Activated CD8-positive, alpha-beta memory T cell treated with anti-CD3 and anti-CD28 coated beads, Interleukin-2, amount 50 U/mL, for 1 hour (primary cell): ENCODE results near the gene DOCK1.

Experiments
- DNase-seq: peaks from one replicate; pipeline ENCODE4 v3.0.0-alpha.2; 2020; ENCODE audit errors: extremely low read depth

DOCK1 gene

DNA sequence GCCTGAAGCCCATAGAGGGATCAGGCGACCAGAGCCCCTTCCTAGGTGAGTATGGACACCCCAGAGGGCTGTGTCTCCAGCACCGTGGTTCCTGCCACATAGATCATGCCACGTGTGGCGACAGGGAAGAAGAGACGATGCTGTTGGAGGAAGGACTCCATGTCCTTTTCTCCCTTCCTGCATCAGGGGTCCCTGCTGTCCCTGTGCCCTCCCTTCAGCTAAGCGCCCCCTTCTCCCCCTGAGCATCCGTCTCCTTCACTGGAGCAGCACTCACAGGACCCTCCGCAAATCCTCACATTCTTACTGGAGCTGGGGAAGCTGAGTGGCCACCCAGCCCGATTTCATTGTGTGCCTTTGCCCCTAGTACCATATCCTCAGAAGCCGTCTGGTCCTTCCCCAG lies 558.3 kb downstream of the DOCK1 start:
- no peak for DNase-seq

DNA sequence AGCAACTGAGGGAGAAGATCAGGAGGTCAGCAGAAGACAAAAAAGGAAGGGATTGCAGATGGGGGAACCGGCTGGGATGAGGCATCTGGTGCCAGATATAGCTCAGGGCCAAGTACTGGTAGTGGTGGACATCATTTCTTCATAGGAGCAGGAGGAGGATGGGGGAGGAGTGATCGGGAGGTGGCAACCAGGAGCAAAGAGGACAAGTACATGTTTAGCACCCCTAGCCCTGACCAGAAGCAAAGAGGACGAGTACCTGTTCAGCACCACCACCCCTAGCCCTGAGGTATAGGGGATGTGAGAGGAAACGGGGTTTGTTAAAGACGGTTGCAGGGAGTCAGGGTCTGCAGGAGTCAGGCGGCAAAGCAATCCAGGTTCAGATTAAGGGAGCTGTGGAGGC lies 559.3 kb downstream of the DOCK1 start:
- no peak for DNase-seq

DNA sequence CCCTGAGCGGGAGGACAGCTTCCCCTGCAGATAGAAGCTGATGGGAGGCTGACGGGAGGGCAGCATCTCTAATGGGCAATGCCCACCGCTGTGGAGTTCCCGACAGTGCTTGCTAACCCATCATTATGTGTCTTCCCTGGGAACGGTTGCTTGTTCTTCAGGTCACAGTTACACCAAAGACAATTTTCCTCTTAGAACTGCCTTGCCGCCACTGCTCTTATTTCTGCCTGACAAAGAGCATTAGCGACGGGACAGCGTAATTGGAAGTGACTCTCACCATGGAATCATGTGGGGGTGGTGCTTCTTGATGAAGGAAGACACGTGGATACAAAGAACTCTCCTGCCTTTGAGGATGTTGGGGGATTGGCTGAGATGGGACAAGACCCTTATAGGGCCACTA lies 562.6 kb downstream of the DOCK1 start:
- no peak for DNase-seq

DNA sequence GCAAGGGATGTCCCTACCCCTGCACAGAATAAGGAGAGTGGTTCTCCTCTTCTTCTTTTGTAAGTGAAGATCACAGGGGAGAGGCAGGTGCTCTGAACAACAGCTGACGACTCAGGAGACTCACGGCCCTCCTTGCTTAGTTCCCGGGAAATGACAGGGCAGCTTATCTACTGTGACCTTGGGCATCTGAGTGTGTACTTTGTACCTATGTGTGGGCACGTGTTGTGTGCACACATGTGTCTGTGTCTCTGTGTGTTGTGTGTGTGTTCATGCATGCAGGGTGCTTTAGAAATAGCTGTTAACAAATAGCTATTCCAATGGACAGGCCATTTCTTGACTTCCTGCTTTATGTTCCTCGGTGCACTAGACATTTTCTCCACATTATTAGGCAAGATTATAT lies 563.4 kb downstream of the DOCK1 start:
- no peak for DNase-seq

DNA sequence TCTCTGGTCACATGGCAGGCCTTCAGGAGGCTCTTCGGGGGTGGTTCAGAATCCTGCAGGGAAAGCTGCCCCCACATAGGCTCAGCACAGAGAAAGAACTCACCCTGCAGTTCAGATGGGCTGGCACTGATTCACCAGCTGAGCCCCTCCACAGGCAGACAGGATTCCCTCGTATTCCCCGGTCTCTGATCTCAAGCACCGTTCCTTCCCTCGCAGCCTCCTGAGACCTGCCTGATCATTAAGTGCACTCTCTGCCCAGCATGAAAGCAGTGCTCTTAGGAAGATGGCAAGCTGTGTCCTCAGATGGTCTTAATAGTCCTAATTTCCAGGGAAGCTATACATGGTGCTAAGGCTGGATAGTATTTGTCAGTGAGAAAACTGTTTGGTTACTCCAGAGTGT lies 565.7 kb downstream of the DOCK1 start:
- no peak for DNase-seq

DNA sequence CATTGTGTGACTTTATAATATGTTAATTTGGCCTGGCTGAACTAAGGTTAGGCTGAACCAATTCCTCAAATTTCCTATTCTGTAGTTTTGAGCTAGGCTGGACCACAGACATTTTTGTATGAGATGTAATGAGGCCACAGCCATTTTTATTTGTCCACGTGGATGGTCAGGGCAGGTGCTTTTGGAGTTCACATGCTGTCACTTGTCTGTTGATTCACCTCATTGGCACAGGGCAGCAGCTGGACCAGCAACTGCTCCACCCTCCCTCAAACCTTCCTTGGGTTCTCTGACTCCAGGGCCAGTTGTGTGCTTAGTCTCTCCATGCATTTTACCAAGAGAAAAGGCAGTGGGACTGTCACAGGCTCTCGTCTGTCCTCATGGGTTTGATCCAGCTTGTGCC lies 567.7 kb downstream of the DOCK1 start:
- DNase-seq = no peak

DNA sequence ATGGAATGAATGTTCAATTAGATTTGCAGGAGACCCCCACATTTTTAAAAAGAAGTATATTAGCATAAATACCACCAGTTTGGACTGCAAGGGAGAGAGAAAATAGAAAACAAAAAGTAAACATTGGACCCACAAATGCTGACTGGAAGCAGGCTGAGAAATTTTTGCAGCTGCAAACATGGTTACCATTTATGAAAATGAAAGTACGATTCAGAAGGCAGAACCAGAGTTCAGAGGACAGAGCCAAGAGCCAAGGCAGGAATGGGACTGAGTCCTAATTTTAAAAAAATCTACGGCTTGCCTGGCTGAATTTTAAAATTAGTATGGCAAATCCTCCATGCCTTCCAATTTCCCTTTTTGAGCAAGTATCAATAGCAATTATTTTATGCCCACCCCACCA lies 569.3 kb downstream of the DOCK1 start:
- no peak for DNase-seq

DNA sequence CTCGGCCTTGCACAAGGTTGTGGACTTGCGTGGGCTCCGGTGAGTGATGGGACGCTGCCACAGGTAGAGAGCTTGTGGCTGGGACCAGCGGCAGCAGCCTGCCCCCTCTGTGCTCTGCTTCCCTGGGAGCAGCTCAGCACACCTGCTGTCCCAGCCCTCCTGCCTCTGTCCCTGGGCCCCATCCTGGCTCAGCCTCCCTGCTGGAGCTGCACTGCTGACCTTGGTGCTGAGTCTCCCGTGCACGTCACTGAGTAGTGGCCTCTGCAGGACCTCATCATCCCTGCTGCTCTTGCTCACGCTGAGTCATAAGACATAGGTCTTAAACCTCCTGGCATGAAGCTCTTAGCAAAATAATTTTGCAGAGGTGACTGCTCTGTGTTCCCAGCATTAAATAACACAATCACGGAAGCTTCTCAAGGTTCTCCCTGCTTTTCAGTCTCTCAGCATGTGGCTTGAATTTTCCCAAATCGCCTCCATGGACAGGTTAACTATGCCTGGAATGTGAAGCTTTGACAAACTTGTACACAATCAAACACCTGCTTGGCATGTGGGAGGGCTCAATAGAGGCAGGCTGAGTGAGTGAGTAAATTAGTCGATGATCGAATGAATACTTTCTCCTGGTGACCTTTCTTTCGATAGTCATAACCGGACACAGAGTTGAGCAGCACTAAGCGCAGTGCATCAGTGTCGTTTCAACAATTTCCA lies 580.1 kb downstream of the DOCK1 start:
- no peak for DNase-seq

DNA sequence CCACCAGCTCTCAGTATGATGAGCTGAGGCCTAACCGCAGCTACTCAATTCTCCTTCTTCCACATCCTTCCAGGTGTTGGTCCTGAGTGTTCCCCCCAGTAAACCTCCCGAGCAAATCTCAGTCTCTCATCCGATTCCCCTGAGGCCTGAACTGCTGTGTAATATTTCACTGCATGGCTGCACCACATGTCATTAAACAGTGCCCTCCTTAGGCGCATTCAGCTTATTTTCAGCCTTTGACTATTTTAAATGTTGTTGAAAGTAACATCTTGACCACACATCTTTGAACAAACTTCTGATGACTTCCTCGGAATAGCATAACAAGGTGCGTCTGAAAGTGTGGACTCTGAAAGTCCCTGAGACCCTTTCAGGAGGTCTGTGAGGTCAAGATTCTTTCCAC lies 581.1 kb downstream of the DOCK1 start:
- no peak for DNase-seq

DNA sequence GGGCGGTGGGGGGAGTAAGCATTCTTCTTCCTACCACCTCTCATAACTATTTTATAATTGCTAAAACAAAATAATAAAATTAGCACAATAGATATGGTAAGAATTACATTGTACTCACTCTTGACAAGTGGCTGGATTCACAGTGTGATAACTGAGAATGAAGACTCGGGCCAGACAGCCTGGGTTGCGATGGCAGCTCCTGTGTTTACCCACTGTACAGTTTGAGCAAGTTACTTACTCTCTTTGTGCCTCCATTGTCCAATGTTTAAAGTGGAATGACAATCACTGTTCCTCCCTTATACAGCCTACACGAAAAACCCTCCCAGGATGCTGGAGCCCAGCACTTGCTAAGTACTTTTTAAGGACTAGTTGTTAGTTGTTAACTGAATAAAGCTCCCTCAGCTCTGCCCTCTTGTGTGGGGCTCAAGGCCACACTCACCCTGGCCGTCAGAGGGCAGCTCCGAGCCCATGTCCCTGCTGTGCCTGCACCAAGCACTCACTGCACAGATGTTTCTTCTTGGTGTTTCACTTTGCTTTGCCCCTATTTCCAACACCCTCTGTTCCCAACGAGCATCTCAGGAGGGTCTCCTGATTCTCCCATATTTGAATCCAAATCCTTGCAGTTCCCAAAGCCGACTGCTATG lies 587.5 kb downstream of the DOCK1 start:
- no peak for DNase-seq

DNA sequence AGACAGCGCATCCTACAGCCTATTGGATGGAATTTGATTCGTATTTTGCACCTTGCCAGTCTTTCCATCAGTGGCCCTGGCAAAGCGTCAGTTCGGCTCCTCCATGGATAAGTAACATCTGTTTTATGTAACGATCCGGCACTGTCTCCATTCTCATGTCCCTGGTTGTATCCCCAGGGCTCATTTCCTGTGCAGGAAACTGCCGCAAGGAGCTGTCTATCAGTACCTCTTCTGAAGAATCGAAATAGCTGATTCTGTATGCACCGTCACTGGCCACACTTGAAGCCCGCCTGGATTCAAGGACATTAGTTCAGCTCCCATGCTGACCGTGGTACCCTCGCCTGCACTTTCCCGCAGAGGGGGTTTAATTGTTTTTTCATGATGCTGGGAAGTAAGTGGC lies 590.8 kb downstream of the DOCK1 start:
- DNase-seq = no peak

DNA sequence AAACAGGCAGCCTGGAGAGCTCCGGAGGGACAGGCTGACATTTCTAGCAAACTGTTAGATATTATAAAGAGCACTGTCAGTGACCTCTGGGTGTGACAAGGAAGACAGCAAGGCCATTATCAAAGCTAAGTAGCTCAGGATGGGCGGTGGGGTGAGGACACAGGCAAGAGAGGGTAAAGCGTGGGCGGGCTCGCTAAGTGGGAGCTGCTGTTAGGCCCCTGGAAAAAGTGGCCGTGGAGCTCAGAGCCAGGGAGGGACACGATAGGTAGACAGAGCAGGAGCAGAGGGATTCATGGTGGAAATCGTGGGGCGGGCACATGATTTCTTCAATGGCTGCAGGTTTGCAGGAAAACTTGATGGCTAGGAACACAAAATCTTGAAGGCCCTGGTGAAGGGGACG lies 592.5 kb downstream of the DOCK1 start:
- DNase-seq = no peak

DNA sequence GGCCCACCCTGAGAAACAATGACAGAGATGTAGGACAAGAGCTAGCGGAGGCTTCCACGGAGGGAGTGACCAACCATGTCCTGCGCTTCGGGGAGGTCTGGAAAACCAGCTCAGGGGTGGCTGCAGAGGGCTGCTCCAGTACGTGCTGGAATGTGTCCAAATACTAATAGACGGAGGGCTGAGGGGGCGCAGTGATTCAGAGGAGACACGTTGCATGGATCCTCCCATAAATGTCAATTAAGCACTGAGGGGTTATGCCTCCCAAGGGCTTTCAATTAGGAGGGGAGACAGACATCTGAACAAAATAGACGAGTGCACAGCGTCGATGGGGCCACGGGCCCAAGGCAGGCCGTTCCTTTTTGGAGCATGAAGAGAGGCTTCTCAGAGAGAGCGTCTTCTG lies 592.9 kb downstream of the DOCK1 start:
- no peak for DNase-seq

DNA sequence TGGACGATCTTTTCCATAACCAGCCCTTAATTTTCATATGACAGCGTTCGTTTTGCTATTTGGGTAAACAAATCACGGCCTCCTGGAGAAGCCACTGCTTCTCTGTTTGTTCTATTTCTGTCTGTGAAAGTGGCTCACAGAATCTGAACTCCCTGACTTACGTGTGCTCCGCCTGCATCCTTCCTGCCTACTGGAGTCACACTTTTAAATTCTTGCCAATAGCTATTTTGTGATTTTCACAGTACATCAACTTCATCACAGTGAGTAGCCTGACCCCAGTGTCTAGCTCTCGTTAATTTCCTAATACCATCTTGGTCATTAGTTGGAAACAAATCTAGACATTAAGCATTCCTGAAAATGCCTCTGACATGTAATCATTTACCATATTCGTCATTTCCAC lies 594.9 kb downstream of the DOCK1 start:
- DNase-seq = no peak
